Daoy (cell line): ENCODE data around the gene SLC5A2. TPM values are rescaled to one million over a fixed set of nuclear protein-coding genes. Genes with fewer than 3 reads are reported as not detected.
"Not testable (repeated sequence)": the region's sequence is repeated elsewhere in the genome, so short reads cannot be mapped to it uniquely, and the experiment has no call there.

Experiments
- DNase-seq: peaks from one replicate; pipeline ENCODE4 v3.0.0-alpha.2; 2015; ENCODE audit warnings: low read depth
- total RNA-seq: library from RNA; depleted of rRNA; stranded (reverse); fragments of >200 nt; shearing (Covaris generic); gene quantifications from 2 replicates; pipeline ENCODE4 v1.2.3, GENCODE V29; 2014; rRNA removed

SLC5A2 gene
- total RNA-seq, 1 experiment from 2014 or later: not detected

GRCh38 chr16:31528523-31529107, 45.7 kb downstream of the SLC5A2 start:
- DNase-seq: no peak

DNA sequence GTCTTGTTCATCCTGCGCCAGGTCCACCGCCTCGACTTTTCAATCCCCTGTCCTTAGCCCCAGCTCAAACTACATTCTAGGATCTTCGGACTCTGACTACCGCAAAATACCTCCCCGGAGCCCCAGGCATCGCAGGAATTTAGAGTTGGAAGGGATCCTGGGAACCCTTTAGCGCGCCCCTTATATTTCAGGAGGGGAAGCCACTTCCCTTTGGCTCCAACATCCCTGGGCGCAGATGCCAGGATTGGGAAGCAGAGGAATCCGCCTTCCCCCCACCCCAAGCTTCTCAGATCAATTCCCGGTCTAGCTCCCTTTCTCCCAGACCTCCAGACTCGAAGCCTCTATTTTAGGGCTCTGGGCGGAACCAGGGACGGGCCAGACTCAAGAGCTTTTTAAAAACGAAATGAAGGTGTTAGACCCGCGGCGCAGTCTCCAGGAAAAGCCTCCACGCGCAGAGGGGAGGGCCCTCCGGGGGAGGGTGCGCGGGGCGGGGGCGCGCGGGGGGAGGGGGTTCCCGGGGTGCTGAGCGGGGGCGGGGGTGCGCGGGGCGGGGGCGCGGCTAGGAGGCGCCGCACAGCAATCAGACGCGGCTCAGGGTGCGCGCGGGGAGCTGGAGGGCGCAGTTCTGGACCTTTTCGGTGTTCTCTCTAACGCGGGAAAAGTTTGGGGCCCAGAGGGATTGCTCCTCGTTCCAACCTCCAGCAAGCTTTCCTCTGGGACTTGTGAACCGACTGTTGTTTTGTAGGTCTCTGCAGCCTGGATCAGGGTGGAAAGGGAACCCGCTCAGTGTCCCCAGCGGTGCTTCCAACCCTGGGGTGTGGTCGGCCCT, 46.4 kb downstream of the SLC5A2 start:
- DNase-seq: no peak

DNA sequence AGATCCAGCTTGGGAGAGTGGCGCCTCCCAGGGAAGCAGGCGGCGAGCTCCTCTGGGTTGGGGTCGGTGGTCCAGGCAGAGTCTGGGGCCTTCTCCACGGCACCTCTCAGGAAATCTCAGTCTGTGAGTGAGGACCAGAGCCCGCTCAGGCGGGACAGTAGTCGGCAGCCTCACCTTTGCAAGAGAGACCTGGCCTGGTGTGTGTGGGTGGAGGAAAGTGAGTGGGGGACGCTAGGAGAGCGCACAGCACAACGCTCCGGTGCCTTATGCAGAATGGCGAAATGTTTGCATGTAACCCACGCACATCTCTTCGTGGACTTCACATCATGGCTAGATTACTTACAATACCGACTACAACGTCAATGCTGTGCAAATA, 47.0 kb downstream of the SLC5A2 start:
- no peak for DNase-seq

- no peak for DNase-seq
Observed at GRCh38 chr16:31530405-31530804, 47.5 kb downstream of the SLC5A2 start.

DNA sequence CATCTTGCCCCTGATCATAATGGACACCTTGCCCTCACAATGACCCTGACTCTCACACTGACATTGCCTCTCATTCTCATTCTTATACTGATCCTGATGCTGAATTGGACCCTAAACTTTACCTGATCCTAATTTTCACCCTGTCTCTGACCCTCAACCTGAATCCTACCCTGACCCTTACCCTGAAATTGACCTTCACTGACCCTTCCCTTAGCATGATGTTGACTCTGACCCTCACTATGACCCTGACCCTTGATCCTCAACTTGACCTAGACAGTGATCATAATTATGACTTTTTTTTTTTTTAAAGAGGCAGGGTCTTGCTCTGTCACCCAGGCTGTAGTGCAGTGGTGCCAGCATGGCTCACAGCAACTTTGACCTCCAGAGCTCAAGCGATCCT, 48.2 kb downstream of the SLC5A2 start:
- DNase-seq: no peak

DNA sequence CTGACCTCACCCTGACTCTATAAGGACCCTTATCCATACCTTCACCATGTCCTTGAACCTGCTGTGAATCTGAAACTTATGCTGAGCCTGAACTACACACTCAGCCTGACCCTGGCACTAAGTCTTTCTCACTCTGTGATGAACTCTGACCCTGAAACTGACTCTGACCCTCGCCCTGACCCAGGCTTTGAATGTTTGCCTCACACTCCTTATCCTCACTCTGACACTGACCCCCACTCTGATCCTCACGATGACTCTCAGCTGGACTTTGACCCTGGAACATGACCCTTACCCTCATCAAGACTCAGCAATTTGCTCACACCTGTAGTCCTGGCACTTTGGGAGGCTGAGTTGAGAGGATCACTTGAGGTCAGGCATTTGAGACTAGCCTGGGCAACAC, 49.2 kb downstream of the SLC5A2 start:
- no peak for DNase-seq

GRCh38 chr16:31532896-31533295, 50.0 kb downstream of the SLC5A2 start:
- DNase-seq: no peak

DNA sequence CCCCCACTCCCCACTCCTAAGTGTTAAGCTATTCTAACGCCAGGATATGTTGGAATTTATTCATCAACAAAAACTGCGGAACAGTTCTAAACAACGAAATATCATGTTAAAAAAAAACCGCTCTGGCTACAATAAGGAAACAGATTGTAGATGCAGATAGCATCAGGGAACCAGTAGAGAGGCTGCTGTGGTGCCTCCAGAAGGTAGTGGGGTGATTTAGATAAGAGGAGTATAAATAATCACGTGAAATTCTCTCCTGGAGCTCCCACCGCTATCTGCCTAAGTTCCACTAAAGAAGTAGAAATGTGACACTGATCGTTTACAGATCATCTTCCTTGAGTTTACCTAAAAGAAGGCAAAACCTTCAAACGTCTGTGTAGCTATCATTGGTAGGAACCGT, 52.8 kb downstream of the SLC5A2 start:
- DNase-seq: no peak

- DNase-seq: no peak
Observed at GRCh38 chr16:31536804-31537361, 54.0 kb downstream of the SLC5A2 start.

GRCh38 chr16:31537362-31538242, 54.7 kb downstream of the SLC5A2 start:
- DNase-seq: peak; percentile 12

- DNase-seq: not testable (repeated sequence)
Observed at GRCh38 chr16:31538243-31538598, 55.3 kb downstream of the SLC5A2 start.

DNA sequence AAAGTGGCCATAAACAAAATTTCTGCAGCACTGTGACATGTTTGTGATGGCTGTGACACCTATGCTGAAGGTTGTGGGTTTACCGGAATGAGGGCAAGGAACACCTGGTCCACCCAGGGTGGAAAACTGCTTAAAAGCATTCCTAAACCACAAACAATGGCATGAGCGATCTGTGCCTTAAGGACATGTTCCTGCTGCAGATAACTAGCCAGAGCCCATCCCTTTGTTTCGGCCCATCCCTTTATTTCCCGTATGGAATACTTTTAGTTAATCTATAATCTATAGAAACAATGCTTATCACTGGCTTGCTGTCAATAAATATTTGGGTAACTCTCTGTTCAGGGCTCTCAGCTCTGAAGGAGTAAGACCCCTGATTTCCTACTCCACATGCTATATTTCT, 56.8 kb downstream of the SLC5A2 start:
- not testable (repeated sequence) for DNase-seq

Other genes with a start within 250 kb of the SLC5A2 start
- not detected in 2 replicates for gene ITGAM, start 223.1 kb upstream of the SLC5A2 start, total RNA-seq
- gene ITGAX, start 127.9 kb upstream of the SLC5A2 start, total RNA-seq: 0.42 and 1.5 TPM in 2 replicates
- 0.06 TPM in 1 of 2 replicates, not detected in the other for gene ITGAD, start 89.8 kb upstream of the SLC5A2 start, total RNA-seq
- gene COX6A2, start 54.8 kb upstream of the SLC5A2 start, total RNA-seq: not detected in 2 replicates
- 0.15 TPM in 1 of 2 replicates, not detected in the other for gene ZNF843, start 40.3 kb upstream of the SLC5A2 start, total RNA-seq
- gene ARMC5, start 23.6 kb upstream of the SLC5A2 start, total RNA-seq: 13.7 and 16.1 TPM in 2 replicates
- 20.7 and 22.9 TPM in 2 replicates for gene TGFB1I1, start 11.0 kb upstream of the SLC5A2 start, total RNA-seq
- 33.3 and 35.3 TPM in 2 replicates for gene RUSF1, start 25.3 kb downstream of the SLC5A2 start, total RNA-seq
- not detected in 2 replicates for gene AHSP, start 44.8 kb downstream of the SLC5A2 start, total RNA-seq